Neural cell (in vitro differentiated cells): ENCODE measurements around the gene CCDC126. TPM values are rescaled to one million over a fixed set of nuclear protein-coding genes. Genes with fewer than 3 reads are reported as not detected.
"Not testable (repeated sequence)": the region's sequence is repeated elsewhere in the genome, so short reads cannot be mapped to it uniquely, and the experiment has no call there.

Experiments
- H2AFZ ChIP-seq: fragments of 200-600, 300-800 bp; sonication (generic), shearing (Covaris generic); 2 replicates; pipeline ENCODE4 v1.6.0; 2014; ENCODE audit warnings: low read depth, mild to moderate bottlenecking, antibody characterized with exemption, low read length, moderate library complexity
- H3F3A ChIP-seq: fragments of 200-600 bp; shearing (Covaris generic); 2 replicates; pipeline ENCODE4 v1.6.1; 2016; ENCODE audit warnings: mild to moderate bottlenecking, moderate library complexity, mixed read lengths, antibody characterized with exemption, low read length; ENCODE audit not compliant: insufficient read depth, poor library complexity, severe bottlenecking
- H3K27ac ChIP-seq: fragments of 200-600, 300-800 bp; sonication (generic), shearing (Covaris generic); 2 replicates; pipeline ENCODE4 v1.5.1; 2014; ENCODE audit warnings: mild to moderate bottlenecking, low read length, moderate library complexity
- H3K27me3 ChIP-seq: fragments of 300-800, 200-600 bp; sonication (generic), shearing (Covaris generic); 2 replicates; pipeline ENCODE4 v1.6.0; 2014; ENCODE audit warnings: mild to moderate bottlenecking, low read depth, low read length, moderate library complexity; ENCODE audit not compliant: insufficient read depth
- H3K36me3 ChIP-seq: fragments of 300-800, 200-600 bp; sonication (generic), shearing (Covaris generic); 2 replicates; pipeline ENCODE4 v1.5.1; 2014; ENCODE audit warnings: mild to moderate bottlenecking, antibody characterized with exemption, low read length, moderate library complexity; ENCODE audit not compliant: insufficient read depth
- H3K4me2 ChIP-seq: fragments of 300-800, 200-600 bp; sonication (generic), shearing (Covaris generic); 2 replicates; pipeline ENCODE4 v1.6.0; 2014; ENCODE audit warnings: mild to moderate bottlenecking, low read length
- H3K4me3 ChIP-seq: fragments of 300-800, 200-600 bp; sonication (generic), shearing (Covaris generic); 2 replicates; pipeline ENCODE4 v1.5.1; 2014; ENCODE audit warnings: mild to moderate bottlenecking, low read length, moderate library complexity
- H3K79me2 ChIP-seq: fragments of 200-600 bp; shearing (Covaris generic); replicated peaks from 2 replicates; pipeline ENCODE4 v1.6.0; 2014; ENCODE audit warnings: mild to moderate bottlenecking, low read length, moderate library complexity; ENCODE audit not compliant: insufficient read depth
- H3K9ac ChIP-seq: fragments of 300-800, 200-600 bp; sonication (generic), shearing (Covaris generic); 2 replicates; pipeline ENCODE4 v1.6.1; 2016; ENCODE audit warnings: mild to moderate bottlenecking, low read length, mixed read lengths
- H3K9me2 ChIP-seq: fragments of 200-600 bp; shearing (Covaris generic); 2 replicates; pipeline ENCODE4 v1.6.1; 2016; ENCODE audit warnings: mild to moderate bottlenecking, low read length, mixed read lengths; ENCODE audit not compliant: insufficient read depth
- H3K9me3 ChIP-seq: fragments of 200-600, 300-800 bp; sonication (generic), shearing (Covaris generic); 2 replicates; pipeline ENCODE4 v1.6.1; 2016; ENCODE audit warnings: mild to moderate bottlenecking, mixed run types, low read length, moderate library complexity, mixed read lengths
- H4K20me1 ChIP-seq: fragments of 200-600 bp; shearing (Covaris generic); 2 replicates; pipeline ENCODE4 v1.6.1; 2016; ENCODE audit warnings: mild to moderate bottlenecking, mixed run types; ENCODE audit not compliant: insufficient read depth
- EP300 ChIP-seq: fragments of 450-650 bp; conservative IDR thresholded peaks from 2 replicates; pipeline ENCODE4 v1.6.1; 2014; ENCODE audit warnings: antibody characterized with exemption, mild to moderate bottlenecking, moderate library complexity; ENCODE audit not compliant: poor library complexity, severe bottlenecking
- EZH2 ChIP-seq: fragments of 200-600, 300-800 bp; shearing (Covaris generic), sonication (generic); IDR thresholded peaks from 2 replicates; pipeline ENCODE4 v1.6.1; 2014; ENCODE audit warnings: antibody characterized with exemption, low read length, borderline replicate concordance, mild to moderate bottlenecking; ENCODE audit not compliant: insufficient read depth, poor library complexity, severe bottlenecking
- MXI1 ChIP-seq: fragments of 450-650 bp; conservative IDR thresholded peaks from 2 replicates; pipeline ENCODE4 v1.6.1; 2014; ENCODE audit warnings: antibody characterized with exemption, mild to moderate bottlenecking; ENCODE audit not compliant: poor library complexity, severe bottlenecking
- POLR2AphosphoS5 ChIP-seq: IDR thresholded peaks from 2 replicates; pipeline ENCODE4 v1.6.1; 2012
- RAD21 ChIP-seq: fragments of 450-650 bp; conservative IDR thresholded peaks from 2 replicates; pipeline ENCODE4 v1.6.1; 2014; ENCODE audit warnings: antibody characterized with exemption, mild to moderate bottlenecking, moderate library complexity
- SMC3 ChIP-seq: fragments of 450-650 bp; conservative IDR thresholded peaks from 2 replicates; pipeline ENCODE4 v1.6.1; 2014; ENCODE audit warnings: antibody characterized with exemption, mild to moderate bottlenecking, moderate library complexity; ENCODE audit not compliant: poor library complexity
- TAF1 ChIP-seq: IDR thresholded peaks from 2 replicates; pipeline ENCODE4 v1.6.1; 2012; ENCODE audit warnings: low read depth
- polyA plus RNA-seq: library from polyadenylated mRNA; depleted of rRNA; stranded (reverse); fragments of >200 nt; gene quantifications from 2 replicates; pipeline ENCODE4 v1.2.3, GENCODE V29; 2014
- TF ChIP-seq, protein P1 (sequence below): IDR thresholded peaks from 2 replicates; pipeline ENCODE4 v1.6.1; 2012; ENCODE audit warnings: borderline replicate concordance
- TF ChIP-seq, protein P2 (sequence below): fragments of 450-650 bp; IDR thresholded peaks from 2 replicates; pipeline ENCODE4 v1.5.1; 2014; ENCODE audit warnings: antibody characterized with exemption, mild to moderate bottlenecking, moderate library complexity; ENCODE audit not compliant: poor library complexity, severe bottlenecking

CCDC126 gene
- polyA plus RNA-seq, 1 donor from 2014 or later, result 28.0 TPM

DNA sequence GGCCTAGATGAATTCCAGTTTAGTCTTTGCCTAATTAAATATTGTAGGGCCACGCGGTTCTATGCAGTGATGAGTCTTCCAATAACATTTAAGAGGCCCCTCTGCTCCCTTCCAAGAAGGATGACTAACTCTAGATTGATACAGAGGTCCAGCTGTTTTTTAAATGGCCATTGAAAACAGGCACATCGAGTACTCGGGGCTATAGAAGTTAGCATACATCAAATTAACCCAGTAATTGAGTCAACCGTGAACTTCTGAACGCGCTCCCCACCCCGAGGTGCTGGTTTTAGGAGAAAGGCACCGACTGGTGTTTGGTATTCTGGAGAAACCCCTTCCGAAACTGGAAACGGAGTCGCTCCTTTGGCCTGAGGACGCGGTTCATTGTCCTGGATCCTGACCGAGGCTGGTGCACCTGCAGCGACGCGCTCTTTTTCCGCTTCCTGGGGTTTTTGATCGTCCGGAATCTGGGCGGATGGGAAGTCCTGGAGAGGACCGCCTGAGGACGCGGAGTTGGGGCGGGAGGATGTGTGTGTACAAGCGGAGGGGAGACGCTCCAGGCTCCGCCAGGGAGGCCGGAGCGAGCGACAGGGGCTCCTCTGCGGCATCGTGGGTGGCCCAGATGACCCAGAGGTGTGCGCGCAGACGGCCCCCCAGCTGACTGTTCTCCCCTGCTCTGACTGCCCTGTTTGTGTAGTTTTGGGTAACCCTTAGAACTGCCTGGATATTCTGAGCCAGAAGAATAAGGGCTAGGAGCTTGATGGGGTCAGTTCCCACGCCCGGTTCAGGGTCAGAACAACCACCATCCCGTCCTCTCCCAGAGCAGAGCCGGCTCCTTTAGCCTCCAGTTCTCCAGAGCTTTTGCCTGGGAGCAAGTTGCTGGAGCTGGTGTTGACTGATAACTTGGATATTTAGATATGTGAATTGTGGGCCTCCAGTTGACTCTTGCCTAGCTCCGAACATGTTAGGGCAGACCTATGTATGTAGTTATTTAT, 83.5 kb downstream of the CCDC126 start:
- Histone ChIP-seq H3K27me3 (peaks cover 6% of the 10 kb centered on the region), H4K20me1 (no peaks in the 10 kb centered on the region), H3K9ac (peak overlapping the region; percentile 36), H3F3A (no peaks in the 10 kb centered on the region), H3K9me2 (no peaks in the 10 kb centered on the region), H3K9me3 (no peaks in the 10 kb centered on the region), H3K4me3 (peak overlapping the region; percentile 70), H3K79me2 (no peaks in the 10 kb centered on the region), H3K27ac (no peak overlapping the region), H3K4me2 (no peak overlapping the region), H3K36me3 (no peaks in the 10 kb centered on the region), H2AFZ (no peak overlapping the region)
- TF ChIP-seq TAF1 (no peak), POLR2AphosphoS5 (no peak), RAD21 (no peak), SMC3 (no peak), MXI1 (no peak)
- TF ChIP-seq, protein P1, sequence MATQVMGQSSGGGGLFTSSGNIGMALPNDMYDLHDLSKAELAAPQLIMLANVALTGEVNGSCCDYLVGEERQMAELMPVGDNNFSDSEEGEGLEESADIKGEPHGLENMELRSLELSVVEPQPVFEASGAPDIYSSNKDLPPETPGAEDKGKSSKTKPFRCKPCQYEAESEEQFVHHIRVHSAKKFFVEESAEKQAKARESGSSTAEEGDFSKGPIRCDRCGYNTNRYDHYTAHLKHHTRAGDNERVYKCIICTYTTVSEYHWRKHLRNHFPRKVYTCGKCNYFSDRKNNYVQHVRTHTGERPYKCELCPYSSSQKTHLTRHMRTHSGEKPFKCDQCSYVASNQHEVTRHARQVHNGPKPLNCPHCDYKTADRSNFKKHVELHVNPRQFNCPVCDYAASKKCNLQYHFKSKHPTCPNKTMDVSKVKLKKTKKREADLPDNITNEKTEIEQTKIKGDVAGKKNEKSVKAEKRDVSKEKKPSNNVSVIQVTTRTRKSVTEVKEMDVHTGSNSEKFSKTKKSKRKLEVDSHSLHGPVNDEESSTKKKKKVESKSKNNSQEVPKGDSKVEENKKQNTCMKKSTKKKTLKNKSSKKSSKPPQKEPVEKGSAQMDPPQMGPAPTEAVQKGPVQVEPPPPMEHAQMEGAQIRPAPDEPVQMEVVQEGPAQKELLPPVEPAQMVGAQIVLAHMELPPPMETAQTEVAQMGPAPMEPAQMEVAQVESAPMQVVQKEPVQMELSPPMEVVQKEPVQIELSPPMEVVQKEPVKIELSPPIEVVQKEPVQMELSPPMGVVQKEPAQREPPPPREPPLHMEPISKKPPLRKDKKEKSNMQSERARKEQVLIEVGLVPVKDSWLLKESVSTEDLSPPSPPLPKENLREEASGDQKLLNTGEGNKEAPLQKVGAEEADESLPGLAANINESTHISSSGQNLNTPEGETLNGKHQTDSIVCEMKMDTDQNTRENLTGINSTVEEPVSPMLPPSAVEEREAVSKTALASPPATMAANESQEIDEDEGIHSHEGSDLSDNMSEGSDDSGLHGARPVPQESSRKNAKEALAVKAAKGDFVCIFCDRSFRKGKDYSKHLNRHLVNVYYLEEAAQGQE, result no peak

DNA sequence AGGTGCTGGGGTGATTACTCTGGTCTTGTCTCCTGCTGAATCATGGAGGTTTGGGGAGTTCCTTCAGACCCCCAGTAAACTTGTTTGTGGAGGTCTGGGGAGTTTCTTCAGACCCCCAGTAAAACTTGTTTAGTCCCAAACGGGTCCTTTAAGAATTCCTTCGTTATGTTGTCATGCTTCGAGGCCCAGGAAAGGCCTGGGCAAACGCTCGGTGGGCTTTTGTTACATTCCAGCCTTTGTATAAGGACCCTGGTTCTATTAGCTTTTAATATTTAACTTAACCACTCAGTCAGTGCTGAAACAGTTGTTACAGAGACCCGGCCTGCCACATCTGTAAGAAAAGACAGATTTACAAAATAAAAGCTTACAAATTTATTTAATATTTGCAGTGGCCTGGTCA, 86.9 kb downstream of the CCDC126 start:
- H3F3A ChIP-seq, H3K36me3 ChIP-seq, H3K27ac ChIP-seq, H3K79me2 ChIP-seq, H4K20me1 ChIP-seq, H3K4me3 ChIP-seq, H3K9me3 ChIP-seq, H3K27me3 ChIP-seq, H3K4me2 ChIP-seq, H2AFZ ChIP-seq, H3K9me2 ChIP-seq, H3K9ac ChIP-seq: not testable (repeated sequence)

DNA sequence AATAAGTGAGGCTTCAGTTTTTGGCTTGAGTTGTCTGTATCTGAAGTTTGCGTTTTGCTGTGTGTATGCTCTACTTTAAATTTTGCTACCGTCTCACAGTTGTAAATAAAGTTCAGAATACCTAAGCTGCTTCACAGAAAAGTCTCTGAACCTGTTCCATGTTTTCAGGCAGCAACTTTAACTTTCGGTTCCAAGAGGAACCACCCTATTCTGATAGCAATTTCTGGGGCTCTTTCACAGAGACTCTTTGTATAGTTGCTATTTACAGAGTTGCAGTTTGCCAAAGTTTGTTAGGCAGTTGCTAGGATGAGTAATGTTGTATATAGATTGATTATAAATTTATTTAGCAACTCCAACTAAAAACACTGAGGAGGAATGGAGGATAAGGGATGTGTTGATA, 88.5 kb downstream of the CCDC126 start:
- Histone ChIP-seq H3K4me2 (no peak overlapping the region), H3K9me2 (no peaks in the 10 kb centered on the region), H3K9ac (no peak overlapping the region), H4K20me1 (no peaks in the 10 kb centered on the region), H3F3A (no peaks in the 10 kb centered on the region), H3K36me3 (peaks cover 5% of the 10 kb centered on the region), H3K27ac (no peak overlapping the region), H3K9me3 (no peaks in the 10 kb centered on the region), H2AFZ (no peak overlapping the region), H3K4me3 (no peak overlapping the region), H3K79me2 (no peaks in the 10 kb centered on the region), H3K27me3 (no peaks in the 10 kb centered on the region)
- TF ChIP-seq POLR2AphosphoS5, result no peak
- TF ChIP-seq TAF1, result no peak
- TF ChIP-seq EZH2, result no peak
- TF ChIP-seq EP300, result no peak
- no peak for TF ChIP-seq SMC3
- TF ChIP-seq, protein P2, sequence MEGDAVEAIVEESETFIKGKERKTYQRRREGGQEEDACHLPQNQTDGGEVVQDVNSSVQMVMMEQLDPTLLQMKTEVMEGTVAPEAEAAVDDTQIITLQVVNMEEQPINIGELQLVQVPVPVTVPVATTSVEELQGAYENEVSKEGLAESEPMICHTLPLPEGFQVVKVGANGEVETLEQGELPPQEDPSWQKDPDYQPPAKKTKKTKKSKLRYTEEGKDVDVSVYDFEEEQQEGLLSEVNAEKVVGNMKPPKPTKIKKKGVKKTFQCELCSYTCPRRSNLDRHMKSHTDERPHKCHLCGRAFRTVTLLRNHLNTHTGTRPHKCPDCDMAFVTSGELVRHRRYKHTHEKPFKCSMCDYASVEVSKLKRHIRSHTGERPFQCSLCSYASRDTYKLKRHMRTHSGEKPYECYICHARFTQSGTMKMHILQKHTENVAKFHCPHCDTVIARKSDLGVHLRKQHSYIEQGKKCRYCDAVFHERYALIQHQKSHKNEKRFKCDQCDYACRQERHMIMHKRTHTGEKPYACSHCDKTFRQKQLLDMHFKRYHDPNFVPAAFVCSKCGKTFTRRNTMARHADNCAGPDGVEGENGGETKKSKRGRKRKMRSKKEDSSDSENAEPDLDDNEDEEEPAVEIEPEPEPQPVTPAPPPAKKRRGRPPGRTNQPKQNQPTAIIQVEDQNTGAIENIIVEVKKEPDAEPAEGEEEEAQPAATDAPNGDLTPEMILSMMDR, result no peak
- TF ChIP-seq MXI1, result no peak
- TF ChIP-seq RAD21, result no peak
- TF ChIP-seq, protein P1, result no peak
